Osteoblast (primary cell): ENCODE data around the gene MYLK. TPM values are rescaled to one million over a fixed set of nuclear protein-coding genes. Genes with fewer than 3 reads are reported as not detected.

Source experiments
- DNase-seq: peaks from one replicate; pipeline ENCODE4 v3.0.0; 2011; ENCODE audit warnings: low spot score, mixed read lengths; ENCODE audit not compliant: insufficient read length; ENCODE audit errors: missing footprints
- H2AFZ ChIP-seq: 2 replicates; pipeline ENCODE4 v1.6.0; 2011; ENCODE audit warnings: mild to moderate bottlenecking, low read length
- H3K27ac ChIP-seq: 2 replicates; pipeline ENCODE4 v1.5.1; 2011; ENCODE audit warnings: mild to moderate bottlenecking, low read depth, low read length, moderate library complexity
- H3K27me3 ChIP-seq: 2 replicates; pipeline ENCODE4 v1.6.0; 2012; ENCODE audit warnings: mild to moderate bottlenecking, control low read depth, inconsistent platforms, low read length, moderate library complexity; ENCODE audit not compliant: insufficient read depth
- H3K36me3 ChIP-seq: 2 replicates; pipeline ENCODE4 v1.5.1; 2011; ENCODE audit warnings: mild to moderate bottlenecking, low read length, control low read depth, moderate library complexity; ENCODE audit not compliant: insufficient read depth
- H3K4me1 ChIP-seq: 2 replicates; pipeline ENCODE4 v1.5.1; 2011; ENCODE audit warnings: mild to moderate bottlenecking, low read length, control low read depth, moderate library complexity; ENCODE audit not compliant: insufficient read depth
- H3K4me2 ChIP-seq: 2 replicates; pipeline ENCODE4 v1.6.0; 2011; ENCODE audit warnings: mild to moderate bottlenecking, low read length; ENCODE audit not compliant: insufficient read depth
- H3K4me3 ChIP-seq: fragments of 200-600 bp; sonication (generic); 3 replicates; pipeline ENCODE4 v1.5.1; 2012; ENCODE audit warnings: mild to moderate bottlenecking, low read length, inconsistent platforms; ENCODE audit not compliant: insufficient read depth
- H3K79me2 ChIP-seq: 2 replicates; pipeline ENCODE4 v1.6.0; 2012; ENCODE audit warnings: mild to moderate bottlenecking, low read length, control low read depth, inconsistent platforms; ENCODE audit not compliant: insufficient read depth
- H3K9me3 ChIP-seq: 2 replicates; pipeline ENCODE4 v1.5.1; 2011; ENCODE audit warnings: low read depth, low read length, control low read depth
- H4K20me1 ChIP-seq: 2 replicates; pipeline ENCODE4 v1.6.0; 2012; ENCODE audit warnings: mild to moderate bottlenecking, low read length, control low read depth; ENCODE audit not compliant: insufficient read depth
- total RNA-seq: library from RNA; depleted of rRNA; stranded (reverse); fragments of >200 nt; gene quantifications from 2 replicates; pipeline ENCODE4 v1.2.3, GENCODE V29; 2012
- TF ChIP-seq, protein P1 (sequence below): IDR thresholded peaks from 2 replicates; pipeline ENCODE4 v1.5.1; 2011; ENCODE audit warnings: mild to moderate bottlenecking, low read depth, low read length, moderate library complexity; ENCODE audit errors: extremely low read depth

Gene MYLK
- total RNA-seq, 1 donor: 268 TPM

GRCh38 chr3:123795471-123796251 is 88.5 kb downstream of the MYLK start:
- DNase-seq: no peak
- Histone ChIP-seq H3K27me3 (no peaks in the 10 kb centered on the region), H2AFZ (no peak overlapping the region), H3K4me2 (no peak overlapping the region), H4K20me1 (no peaks in the 10 kb centered on the region), H3K79me2 (peaks cover 26% of the 10 kb centered on the region), H3K36me3 (peaks cover 59% of the 10 kb centered on the region), H3K27ac (no peak overlapping the region), H3K4me3 (no peak overlapping the region), H3K4me1 (peaks cover 30% of the 10 kb centered on the region), H3K9me3 (no peaks in the 10 kb centered on the region)
- TF ChIP-seq, protein P1, sequence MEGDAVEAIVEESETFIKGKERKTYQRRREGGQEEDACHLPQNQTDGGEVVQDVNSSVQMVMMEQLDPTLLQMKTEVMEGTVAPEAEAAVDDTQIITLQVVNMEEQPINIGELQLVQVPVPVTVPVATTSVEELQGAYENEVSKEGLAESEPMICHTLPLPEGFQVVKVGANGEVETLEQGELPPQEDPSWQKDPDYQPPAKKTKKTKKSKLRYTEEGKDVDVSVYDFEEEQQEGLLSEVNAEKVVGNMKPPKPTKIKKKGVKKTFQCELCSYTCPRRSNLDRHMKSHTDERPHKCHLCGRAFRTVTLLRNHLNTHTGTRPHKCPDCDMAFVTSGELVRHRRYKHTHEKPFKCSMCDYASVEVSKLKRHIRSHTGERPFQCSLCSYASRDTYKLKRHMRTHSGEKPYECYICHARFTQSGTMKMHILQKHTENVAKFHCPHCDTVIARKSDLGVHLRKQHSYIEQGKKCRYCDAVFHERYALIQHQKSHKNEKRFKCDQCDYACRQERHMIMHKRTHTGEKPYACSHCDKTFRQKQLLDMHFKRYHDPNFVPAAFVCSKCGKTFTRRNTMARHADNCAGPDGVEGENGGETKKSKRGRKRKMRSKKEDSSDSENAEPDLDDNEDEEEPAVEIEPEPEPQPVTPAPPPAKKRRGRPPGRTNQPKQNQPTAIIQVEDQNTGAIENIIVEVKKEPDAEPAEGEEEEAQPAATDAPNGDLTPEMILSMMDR: no peak

DNA sequence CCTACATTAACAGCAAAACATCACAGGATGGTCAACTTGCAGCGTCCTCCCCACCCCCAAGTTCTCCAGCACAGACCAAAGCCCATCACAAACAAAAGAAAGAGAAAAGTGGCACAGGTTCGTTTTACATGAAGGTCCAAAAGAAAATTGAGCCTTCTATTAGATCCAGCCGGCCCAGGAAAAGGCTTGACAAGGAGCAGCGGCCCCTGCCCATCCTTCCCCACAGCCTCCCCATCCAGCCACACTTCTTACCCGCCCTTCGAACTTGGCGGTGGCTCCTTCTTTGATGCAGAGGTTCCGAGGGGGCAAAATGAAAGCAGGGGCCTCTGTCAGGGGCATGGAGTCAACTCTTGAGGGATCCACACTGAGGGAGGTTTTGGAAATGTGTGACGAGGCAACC is 90.7 kb downstream of the MYLK start:
- H3K36me3 ChIP-seq: peaks cover 46% of the 10 kb centered on the region
- no peak overlapping the region for H3K27ac ChIP-seq
- H3K4me3 ChIP-seq: no peak overlapping the region
- peaks cover 15% of the 10 kb centered on the region for H3K79me2 ChIP-seq
- no peak overlapping the region for H3K4me2 ChIP-seq
- H3K27me3 ChIP-seq: no peaks in the 10 kb centered on the region
- no peaks in the 10 kb centered on the region for H4K20me1 ChIP-seq
- peaks cover 48% of the 10 kb centered on the region for H3K4me1 ChIP-seq
- H3K9me3 ChIP-seq: no peaks in the 10 kb centered on the region
- no peak overlapping the region for H2AFZ ChIP-seq
- TF ChIP-seq, protein P1: no peak
- DNase-seq: no peak

DNA sequence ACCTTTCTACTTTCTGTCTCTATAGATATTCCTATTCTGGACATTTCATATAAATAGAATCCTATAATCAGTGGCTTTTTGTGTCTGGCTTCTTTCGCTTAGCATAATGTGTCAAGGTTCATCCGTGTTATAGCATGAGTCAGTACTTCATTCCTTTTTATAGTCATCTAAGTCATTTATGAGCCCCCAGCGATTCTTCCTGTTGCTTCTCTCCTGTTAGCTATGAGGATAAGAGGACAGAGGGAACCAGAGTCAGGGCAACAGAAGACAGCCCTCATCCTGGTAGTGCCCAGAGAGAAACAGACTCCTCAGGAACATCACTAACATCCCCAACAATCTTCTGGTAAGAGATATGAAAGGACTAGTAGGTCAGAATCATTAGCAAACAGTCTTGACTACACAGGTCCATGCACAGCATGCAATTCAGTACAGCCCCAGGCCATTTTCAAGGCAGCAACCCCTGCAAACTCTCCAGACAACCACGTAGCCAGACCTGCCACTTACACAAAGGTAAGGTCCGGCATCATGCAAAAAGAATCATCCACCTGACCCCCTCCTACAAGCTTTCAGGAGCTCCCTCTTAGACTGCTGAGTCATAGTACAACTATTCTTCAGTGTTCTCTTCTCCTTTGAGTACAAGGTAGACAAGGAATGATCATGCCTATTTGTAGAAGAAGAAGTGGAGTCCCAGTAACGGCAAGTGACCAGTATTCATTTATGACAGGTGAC is 91.5 kb downstream of the MYLK start:
- Histone ChIP-seq H3K4me2 (peak overlapping the region; percentile 9), H3K79me2 (peaks cover 10% of the 10 kb centered on the region), H3K27me3 (no peaks in the 10 kb centered on the region), H3K9me3 (no peaks in the 10 kb centered on the region), H3K4me1 (peaks cover 48% of the 10 kb centered on the region), H3K36me3 (peaks cover 43% of the 10 kb centered on the region), H3K27ac (peak overlapping the region; percentile 46), H3K4me3 (no peak overlapping the region), H4K20me1 (no peaks in the 10 kb centered on the region), H2AFZ (no peak overlapping the region)
- peak; percentile 53 for DNase-seq
- TF ChIP-seq, protein P1: no peak

DNA sequence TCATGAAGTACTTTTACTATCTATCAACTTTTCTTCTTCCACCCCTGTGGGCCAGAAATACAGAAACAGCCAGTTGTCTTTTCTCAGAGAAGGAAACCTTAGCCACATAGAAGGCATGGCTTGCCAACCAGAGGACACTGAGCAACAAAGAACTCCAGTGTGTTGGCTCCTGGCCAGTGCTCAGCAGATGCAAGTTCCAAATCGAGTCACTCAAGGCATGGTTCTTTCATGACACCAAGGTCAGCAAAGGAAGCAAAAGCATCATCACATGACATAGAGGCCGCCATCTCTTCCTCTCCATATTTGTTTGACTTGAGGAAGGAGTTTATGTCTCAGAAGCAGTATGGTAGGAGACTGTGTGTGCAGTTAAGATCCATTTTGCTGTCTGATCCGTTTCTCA is 92.2 kb downstream of the MYLK start:
- no peak overlapping the region for H3K4me3 ChIP-seq
- H2AFZ ChIP-seq: no peak overlapping the region
- H3K27ac ChIP-seq: peak overlapping the region; percentile 46
- no peak for DNase-seq
- H3K4me1 ChIP-seq: peaks cover 48% of the 10 kb centered on the region
- no peaks in the 10 kb centered on the region for H4K20me1 ChIP-seq
- H3K27me3 ChIP-seq: no peaks in the 10 kb centered on the region
- TF ChIP-seq, protein P1: no peak
- peaks cover 11% of the 10 kb centered on the region for H3K79me2 ChIP-seq
- H3K36me3 ChIP-seq: peaks cover 48% of the 10 kb centered on the region
- no peak overlapping the region for H3K4me2 ChIP-seq
- H3K9me3 ChIP-seq: no peaks in the 10 kb centered on the region
